Sigmoid colon (tissue), 7 donors: ENCODE measurements around the gene KCNG2. TPM values are rescaled to one million over a fixed set of nuclear protein-coding genes. Genes with fewer than 3 reads are reported as not detected.

Experiments
- DNase-seq: peaks from one replicate; pipeline ENCODE4 v3.0.0-alpha.2; 2019
- H3K27ac ChIP-seq, 4 donors: fragments of 200-600 bp; sonication (generic); one replicate each; pipeline ENCODE4 v1.5.1; 2016 to 2019; ENCODE audit warnings: mild to moderate bottlenecking in 1 of 4
- H3K27me3 ChIP-seq, 3 donors: fragments of 200-600 bp; sonication (generic); one replicate each; pipeline ENCODE4 v1.5.1; 2019; ENCODE audit warnings: mild to moderate bottlenecking in 1 of 3
- H3K36me3 ChIP-seq, 4 donors: fragments of 200-600 bp; sonication (generic); one replicate each; pipeline ENCODE4 v1.5.1; 2016 to 2019
- H3K4me1 ChIP-seq, 4 donors: fragments of 200-600 bp; sonication (generic); one replicate each; pipeline ENCODE4 v1.5.1; 2017 to 2019
- H3K4me3 ChIP-seq, 4 donors: fragments of 200-600 bp; sonication (generic); one replicate each; pipeline ENCODE4 v1.5.1; 2017 to 2019; ENCODE audit warnings: mild to moderate bottlenecking in 2 of 4, moderate library complexity in 1 of 4
- H3K9me3 ChIP-seq, 4 donors: fragments of 200-600 bp in 3 of 4; sonication (generic) in 3 of 4; one replicate each; pipeline versions ENCODE4 v1.5.1 to v1.6.1; 2013 to 2019
- CTCF ChIP-seq, 4 experiments: fragments of 450-650 bp in 3 of 4; fragments of 200-600 bp in 1 of 4; IDR thresholded peaks; one replicate each; pipeline ENCODE4 v1.5.1; 2016 to 2019; ENCODE audit warnings: antibody characterized with exemption in 4 of 4, mild to moderate bottlenecking in 3 of 4, moderate library complexity in 2 of 4
- EP300 ChIP-seq, 4 donors: sonication (generic); formaldehyde crosslinking; IDR thresholded peaks; one replicate each; pipeline ENCODE4 v1.6.1; 2017; ENCODE audit warnings: antibody characterized with exemption in 4 of 4
- POLR2A ChIP-seq, 2 donors: fragments of 450-650 bp; IDR thresholded peaks; one replicate each; pipeline ENCODE4 v1.6.1; 2016; ENCODE audit warnings: antibody characterized with exemption in 2 of 2, mild to moderate bottlenecking in 2 of 2, moderate library complexity in 2 of 2
- POLR2AphosphoS5 ChIP-seq, 4 donors: sonication (generic); formaldehyde crosslinking; IDR thresholded peaks; one replicate each; pipeline ENCODE4 v1.6.1; 2017; ENCODE audit warnings: antibody characterized with exemption in 4 of 4
- WGBS, 2 donors: extraction: QIAGEN DNeasy Blood & Tissue Kit; methylation state at CpG; one replicate each; pipeline ENCODE4 v1.1.7; 2013; 5-methylcytosine and 5-hydroxymethylcytosine counted together
- intact Hi-C: fragments of 100-400 bp; cut with DNase I; formaldehyde crosslinking; loops from one replicate; pipeline ENCODE4 v1.15.1; 2023
- polyA plus RNA-seq, 3 donors: library from polyadenylated mRNA; stranded (reverse); fragments of 200-250 nt; gene quantifications; one replicate each; pipeline ENCODE4 v1.2.3, GENCODE V29; 2013
- total RNA-seq, 4 donors: library from RNA; depleted of rRNA; stranded (reverse); fragments of >200 nt; gene quantifications; one replicate each; pipeline ENCODE4 v1.1.0, GENCODE V29; 2016
- donor health status: healthy with polysubstance abuse.
- donor health status: Bipolar disorder and iron deficiency.
- donor health status: healthy.

KCNG2 gene
- total and polyA plus RNA-seq, 7 donors = 0.15 to 0.41 TPM; not detected in 5

- no peak for TF ChIP-seq POLR2AphosphoS5 (IDR thresholded peaks at IDR 0.05)
- TF ChIP-seq EP300 (IDR thresholded peaks at IDR 0.05) = no peak
- no peak for TF ChIP-seq CTCF (IDR thresholded peaks at IDR 0.05)
- TF ChIP-seq POLR2A (IDR thresholded peaks at IDR 0.05) = no peak
- Histone ChIP-seq H3K27ac (no peak overlapping the region), H3K9me3 (no peaks in the 10 kb centered on the region), H3K4me3 (no peak overlapping the region), H3K36me3 (no peaks in the 10 kb centered on the region), H3K4me1 (peaks cover 0 to 2% (median 1%) of the 10 kb centered on the region in 4 donors), H3K27me3 (peaks cover 5 to 54% (median 22%) of the 10 kb centered on the region in 3 donors)
- WGBS, 2 donors = 87 to 89% methylated on average over 43 of the region's 43 CpGs
- intact Hi-C loops = no loop called here
- DNase-seq = peak; percentile 52
These were observed 15.0 kb upstream of the KCNG2 start for GRCh38 chr18:79782566-79783308.

GRCh38 chr18:79784071-79784913, 13.4 kb upstream of the KCNG2 start:
- Histone ChIP-seq H3K4me3 (no peak overlapping the region), H3K4me1 (peaks cover 0 to 10% (median 9%) of the 10 kb centered on the region in 4 donors), H3K27me3 (peaks cover 16 to 70% (median 38%) of the 10 kb centered on the region in 3 donors), H3K9me3 (no peaks in the 10 kb centered on the region), H3K36me3 (no peaks in the 10 kb centered on the region), H3K27ac (no peak overlapping the region)
- 75 to 87% methylated on average over 42 of the region's 42 CpGs for WGBS, 2 donors
- peak; percentile 39 for DNase-seq
- intact Hi-C loops = no loop called here
- TF ChIP-seq CTCF (IDR thresholded peaks at IDR 0.05) = no peak
- no peak for TF ChIP-seq EP300 (IDR thresholded peaks at IDR 0.05)
- no peak for TF ChIP-seq POLR2AphosphoS5 (IDR thresholded peaks at IDR 0.05)
- TF ChIP-seq POLR2A (IDR thresholded peaks at IDR 0.05) = no peak

- DNase-seq = peak; percentile 42
- WGBS, 2 donors = 74 to 75% methylated on average over 32 of the region's 32 CpGs
- H3K4me1 ChIP-seq = peaks cover 0 to 10% (median 9%) of the 10 kb centered on the region in 4 donors
- TF ChIP-seq CTCF (IDR thresholded peaks at IDR 0.05) (no peak), POLR2A (IDR thresholded peaks at IDR 0.05) (no peak), EP300 (IDR thresholded peaks at IDR 0.05) (no peak), POLR2AphosphoS5 (IDR thresholded peaks at IDR 0.05) (no peak)
- H3K4me3 ChIP-seq = no peak overlapping the region
- no peaks in the 10 kb centered on the region for H3K9me3 ChIP-seq
- peaks cover 16 to 79% (median 47%) of the 10 kb centered on the region in 3 donors for H3K27me3 ChIP-seq
- H3K36me3 ChIP-seq = no peaks in the 10 kb centered on the region
- no peak overlapping the region for H3K27ac ChIP-seq
- intact Hi-C loops = no loop called here
These were observed 12.6 kb upstream of the KCNG2 start for GRCh38 chr18:79784965-79785770.

GRCh38 chr18:79785831-79786230, 11.9 kb upstream of the KCNG2 start:
- Histone ChIP-seq H3K36me3 (no peaks in the 10 kb centered on the region), H3K27ac (no peak overlapping the region), H3K9me3 (no peaks in the 10 kb centered on the region), H3K27me3 (peaks cover 16 to 83% (median 49%) of the 10 kb centered on the region in 3 donors), H3K4me3 (no peak overlapping the region), H3K4me1 (peaks cover 0 to 10% (median 9%) of the 10 kb centered on the region in 4 donors)
- intact Hi-C loops = no loop called here
- DNase-seq = peak; percentile 42
- 85 to 86% methylated on average over 12 of the region's 12 CpGs for WGBS, 2 donors
- TF ChIP-seq CTCF (IDR thresholded peaks at IDR 0.05) (no peak), POLR2AphosphoS5 (IDR thresholded peaks at IDR 0.05) (no peak), EP300 (IDR thresholded peaks at IDR 0.05) (no peak), POLR2A (IDR thresholded peaks at IDR 0.05) (no peak)
